OCI-LY7 (cell line): Measurements from ENCODE around the gene RAMP3. TPM values are rescaled to one million over a fixed set of nuclear protein-coding genes. Genes with fewer than 3 reads are reported as not detected.

Experiments
- BruUV-seq: library from RNA; stranded (reverse); fragments of 400-500 nt; replicated peaks from 2 replicates; lab custom pipeline; 2021; lab: Mats Ljungman, UMichigan
- CTCF ChIA-PET: fragments of 300-600 bp; sonication (Branson Sonifier 250); formaldehyde crosslinking; loops from one replicate; lab custom pipeline; 2022; ENCODE audit warnings: antibody characterized with exemption; ENCODE audit not compliant: unreplicated experiment; lab: Charles Lee
- POLR2A ChIA-PET: fragments of 300-600 bp; sonication (Branson Sonifier 250); formaldehyde crosslinking; loops from one replicate; lab custom pipeline; 2022; ENCODE audit warnings: antibody characterized with exemption; lab: Charles Lee
- DNase-seq: peaks from one replicate; pipeline ENCODE4 v3.0.0-alpha.2; 2015; ENCODE audit warnings: low spot score
- H2AFZ ChIP-seq: fragments of 200-600 bp; sonication (generic), shearing (Covaris generic); 2 replicates; pipeline ENCODE4 v1.6.1; 2014; ENCODE audit warnings: mild to moderate bottlenecking, antibody characterized with exemption, low read length, moderate library complexity
- H3K27ac ChIP-seq: fragments of 200-600 bp; sonication (generic); 2 replicates; pipeline ENCODE4 v1.5.1; 2014; ENCODE audit warnings: mixed run types, low read depth, mild to moderate bottlenecking, moderate library complexity, low read length, inconsistent platforms; ENCODE audit not compliant: poor library complexity, severe bottlenecking
- H3K36me3 ChIP-seq: fragments of 200-600 bp; sonication (generic); 2 replicates; pipeline ENCODE4 v1.6.1; 2014; ENCODE audit warnings: mild to moderate bottlenecking, antibody characterized with exemption, low read length, moderate library complexity, mixed read lengths; ENCODE audit not compliant: insufficient read depth
- H3K4me1 ChIP-seq: fragments of 200-600 bp; sonication (generic); 2 replicates; pipeline ENCODE4 v1.5.1; 2014; ENCODE audit warnings: mild to moderate bottlenecking, low read length; ENCODE audit not compliant: insufficient read depth, poor library complexity, severe bottlenecking
- H3K4me2 ChIP-seq: fragments of 200-600 bp; sonication (generic); 2 replicates; pipeline ENCODE4 v1.6.1; 2014; ENCODE audit warnings: mild to moderate bottlenecking, low read length
- H3K4me3 ChIP-seq: fragments of 200-600 bp; sonication (generic); 2 replicates; pipeline ENCODE4 v1.5.1; 2014; ENCODE audit warnings: mild to moderate bottlenecking, low read depth, low read length; ENCODE audit not compliant: poor library complexity, severe bottlenecking
- H3K79me2 ChIP-seq: fragments of 200-600 bp; sonication (generic); 2 replicates; pipeline ENCODE4 v1.6.1; 2016; ENCODE audit warnings: low read depth, mild to moderate bottlenecking, low read length, moderate library complexity, mixed read lengths; ENCODE audit not compliant: insufficient read depth
- H3K9me2 ChIP-seq: fragments of 200-600 bp; sonication (generic); 2 replicates; pipeline ENCODE4 v1.6.1; 2016; ENCODE audit warnings: mild to moderate bottlenecking, low read length, mixed read lengths; ENCODE audit not compliant: insufficient read depth
- H3K9me3 ChIP-seq: fragments of 200-600 bp; sonication (generic); 2 replicates; pipeline ENCODE4 v1.6.1; 2014; ENCODE audit warnings: mild to moderate bottlenecking, mixed run types, low read length, mixed read lengths
- H4K20me1 ChIP-seq: fragments of 200-600 bp; sonication (generic); 2 replicates; pipeline ENCODE4 v1.6.1; 2014; ENCODE audit warnings: mild to moderate bottlenecking, antibody characterized with exemption, low read length, moderate library complexity, mixed read lengths; ENCODE audit not compliant: insufficient read depth
- CTCF ChIP-seq: fragments of 200-600 bp; sonication (generic); conservative IDR thresholded peaks from 2 replicates; pipeline ENCODE4 v1.5.1; 2014; ENCODE audit warnings: mild to moderate bottlenecking, antibody characterized with exemption, low read length, moderate library complexity, mixed read lengths
- EZH2phosphoT487 ChIP-seq: fragments of 200-600 bp; sonication (generic); IDR thresholded peaks from 2 replicates; pipeline ENCODE4 v1.6.1; 2018; ENCODE audit warnings: low read depth, borderline replicate concordance, mild to moderate bottlenecking, mixed run types, antibody characterized with exemption, low read length, moderate library complexity, mixed read lengths
- intact Hi-C: fragments of 100-400 bp; cut with micrococcal nuclease; formaldehyde crosslinking; loops from one replicate; pipeline ENCODE4 v1.10.0; 2022; ENCODE audit not compliant: unreplicated experiment
- total RNA-seq, 2 experiments: library from RNA; depleted of rRNA in 1 of 2; stranded (reverse); fragments of >200 nt in 1 of 2; shearing (Covaris generic) in 1 of 2; gene quantifications; 2 replicates each; pipeline ENCODE4 v1.2.3, GENCODE V29; 2014 to 2022

The RAMP3 gene
- total RNA-seq, 2 experiments from 2014 or later = not detected

GRCh38 chr7:45155941-45156340 is 1.6 kb upstream of the RAMP3 start:
- ChIA-PET CTCF (no interaction called here), POLR2A (no interaction called here)
- Histone ChIP-seq H3K79me2 (no peaks in the 10 kb centered on the region), H3K4me1 (peaks cover 6% of the 10 kb centered on the region), H3K4me3 (no peak overlapping the region), H3K36me3 (no peaks in the 10 kb centered on the region), H4K20me1 (no peaks in the 10 kb centered on the region), H3K9me3 (no peaks in the 10 kb centered on the region), H3K4me2 (no peak overlapping the region), H3K9me2 (no peaks in the 10 kb centered on the region), H2AFZ (no peak overlapping the region), H3K27ac (no peak overlapping the region)
- DNase-seq = no peak
- intact Hi-C loops = no loop called here
- TF ChIP-seq EZH2phosphoT487 = no peak
- no peak for TF ChIP-seq CTCF
- no TSS peak for BruUV-seq

DNA sequence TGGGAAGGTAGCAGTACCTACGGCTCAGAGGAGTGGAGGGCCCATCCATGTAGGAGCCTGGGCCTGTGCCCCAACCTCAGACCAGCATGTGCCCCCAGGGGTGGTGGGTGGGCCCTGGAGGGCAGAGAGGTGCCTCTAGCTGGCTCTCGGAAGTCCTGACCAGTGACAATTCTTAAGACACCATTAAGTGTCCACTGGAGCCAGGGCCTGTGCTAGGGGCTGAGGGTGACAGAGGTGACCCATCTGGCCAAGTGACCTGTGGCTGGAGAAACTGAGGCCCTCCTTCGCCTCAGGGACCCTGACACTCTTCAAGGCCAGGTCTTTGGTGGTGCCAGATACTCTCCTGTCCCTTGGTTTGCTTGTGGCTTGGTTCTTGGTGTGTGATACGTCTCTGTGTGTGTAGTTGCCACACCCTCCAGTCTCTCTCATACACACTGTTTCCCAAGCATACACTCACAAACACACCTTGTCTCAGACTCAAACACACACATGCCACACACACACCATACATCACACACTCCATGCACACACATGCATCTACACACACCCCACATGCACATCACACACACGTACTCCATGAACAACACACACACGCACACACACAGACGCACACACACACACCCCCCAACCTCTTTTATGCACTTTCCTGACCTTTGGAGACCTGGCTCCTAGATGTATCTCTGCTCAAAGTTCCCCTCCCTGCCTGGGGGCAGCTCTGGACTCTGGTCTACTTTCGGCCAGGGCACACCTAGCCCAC is 897 bp upstream of the RAMP3 start:
- Histone ChIP-seq H3K4me3 (no peak overlapping the region), H3K4me2 (no peak overlapping the region), H4K20me1 (no peaks in the 10 kb centered on the region), H3K9me2 (no peaks in the 10 kb centered on the region), H3K4me1 (peaks cover 6% of the 10 kb centered on the region), H3K9me3 (no peaks in the 10 kb centered on the region), H3K27ac (no peak overlapping the region), H2AFZ (no peak overlapping the region), H3K79me2 (no peaks in the 10 kb centered on the region), H3K36me3 (no peaks in the 10 kb centered on the region)
- TF ChIP-seq CTCF = no peak
- TF ChIP-seq EZH2phosphoT487 = no peak
- ChIA-PET POLR2A (no interaction called here), CTCF (no interaction called here)
- intact Hi-C loops = no loop called here
- DNase-seq = no peak
- BruUV-seq = no TSS peak

DNA sequence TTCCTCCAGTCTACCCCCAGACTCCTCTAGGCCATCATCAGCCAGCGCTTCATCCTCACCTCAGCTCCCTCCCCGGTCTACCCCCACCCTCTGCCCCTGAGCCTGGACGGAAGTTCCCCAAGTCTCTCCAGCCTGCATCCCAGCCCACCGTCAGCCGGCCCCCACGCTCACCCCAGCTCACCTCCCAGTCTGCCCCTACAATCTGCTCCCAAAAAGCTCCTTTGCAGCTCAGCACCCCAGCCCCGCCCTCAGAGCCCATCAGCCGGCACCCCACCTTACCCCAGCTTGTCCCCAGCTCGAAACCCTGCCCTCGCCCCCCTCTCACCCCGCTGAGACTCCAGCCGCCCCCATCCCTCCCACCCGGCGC is 322 bp upstream of the RAMP3 start:
- intact Hi-C loops = no loop called here
- peaks cover 6% of the 10 kb centered on the region for H3K4me1 ChIP-seq
- no peaks in the 10 kb centered on the region for H3K36me3 ChIP-seq
- no peak overlapping the region for H3K27ac ChIP-seq
- H4K20me1 ChIP-seq = no peaks in the 10 kb centered on the region
- POLR2A ChIA-PET = no interaction called here
- BruUV-seq = no TSS peak
- no peaks in the 10 kb centered on the region for H3K9me2 ChIP-seq
- H3K4me3 ChIP-seq = no peak overlapping the region
- no peak overlapping the region for H2AFZ ChIP-seq
- H3K9me3 ChIP-seq = no peaks in the 10 kb centered on the region
- CTCF ChIA-PET = no interaction called here
- no peak for DNase-seq
- H3K79me2 ChIP-seq = no peaks in the 10 kb centered on the region
- no peak overlapping the region for H3K4me2 ChIP-seq
- TF ChIP-seq EZH2phosphoT487 (no peak), CTCF (no peak)
